K562 (cell line): ENCODE data around the gene GALNT17. TPM values are rescaled to one million over a fixed set of nuclear protein-coding genes. Genes with fewer than 3 reads are reported as not detected.

Experiments
- ATAC-seq: fragments of 200-7000 bp; cut with Tn5 transposase; 3 replicates; pipeline ENCODE4 v1.9.1; 2020; ENCODE audit warnings: moderate library complexity
- BruUV-seq: library from RNA; stranded (reverse); fragments of 400-500 nt; replicated peaks from 2 replicates; lab custom pipeline; 2021; lab: Mats Ljungman, UMichigan
- CTCF ChIA-PET: fragments of 300-600 bp; formaldehyde crosslinking; extraction: SDS; loops from one replicate; lab custom pipeline; 2021; ENCODE audit warnings: low intra/inter-chr PET ratio; lab: Yijun Ruan, JAX
- POLR2A ChIA-PET: fragments of 300-600, 350-650 bp; sonication (Branson Sonifier 250); formaldehyde crosslinking; extraction: SDS; loops from one replicate; lab custom pipeline; 2021; ENCODE audit warnings: antibody characterized with exemption, inconsistent platforms; lab: Yijun Ruan, JAX
- DNase-seq, 4 experiments: peaks; one replicate each; pipeline versions ENCODE4 v3.0.0 to v3.0.0-alpha.2; 2011 to 2018; ENCODE audit warnings: low spot score in 3 of 4, mixed read lengths in 3 of 4; ENCODE audit errors: extremely low read depth in 1 of 4
- FAIRE-seq: peaks from 2 replicates; lab custom pipeline; 2011; peaks lifted over from hg19 to GRCh38; lab: Jason Lieb, UNC
- H2AFZ ChIP-seq: 2 replicates; pipeline ENCODE4 v1.6.0; 2011; ENCODE audit warnings: low read depth, low read length, control low read depth, inconsistent platforms
- H3K27ac ChIP-seq: fragments of 200-600 bp; 3 replicates; pipeline ENCODE4 v1.8.0; 2011; ENCODE audit warnings: low read depth, mild to moderate bottlenecking, control low read depth, inconsistent platforms, low read length, moderate library complexity, mixed read lengths; ENCODE audit errors: extremely low read depth
- H3K27me3 ChIP-seq, 2 experiments: fragments of 300-600 bp in 1 of 2; 2 replicates in 1 of 2; 3 replicates in 1 of 2; pipeline versions ENCODE4 v1.6.0 to v1.8.0; 2011; ENCODE audit warnings: inconsistent platforms in 2 of 2, low read length in 2 of 2, mild to moderate bottlenecking in 1 of 2, mixed read lengths in 1 of 2, moderate library complexity in 1 of 2; ENCODE audit not compliant: control insufficient read depth in 2 of 2, insufficient read depth in 2 of 2
- H3K36me3 ChIP-seq: fragments of 300-600 bp; 3 replicates; pipeline ENCODE4 v1.8.0; 2011; ENCODE audit warnings: mild to moderate bottlenecking, low read length, inconsistent platforms; ENCODE audit not compliant: control insufficient read depth, insufficient read depth
- H3K4me1 ChIP-seq, 2 experiments: fragments of 200-600 bp in 1 of 2; replicated peaks in 1 of 2; 2 replicates in 1 of 2; 3 replicates in 1 of 2; pipeline versions ENCODE4 v1.5.1 to v1.8.0; 2011; ENCODE audit warnings: inconsistent platforms in 2 of 2, low read length in 2 of 2, mild to moderate bottlenecking in 1 of 2, mixed read lengths in 1 of 2, moderate library complexity in 1 of 2; ENCODE audit not compliant: control insufficient read depth in 2 of 2, insufficient read depth in 2 of 2
- H3K4me2 ChIP-seq: 2 replicates; pipeline ENCODE4 v1.6.1; 2011; ENCODE audit warnings: low read length, control low read depth, inconsistent platforms, mixed read lengths; ENCODE audit not compliant: insufficient read depth
- H3K4me3 ChIP-seq: fragments of 200-600 bp; sonication (generic), shearing (Covaris generic); 2 replicates; pipeline ENCODE4 v1.5.1; 2016; ENCODE audit warnings: control low read depth, inconsistent platforms
- H3K79me2 ChIP-seq: fragments of 200-600 bp; 3 replicates; pipeline ENCODE4 v1.8.0; 2011; ENCODE audit warnings: low read length, inconsistent platforms; ENCODE audit not compliant: control insufficient read depth, insufficient read depth
- H3K9ac ChIP-seq, 2 experiments: 2 replicates each; pipeline versions ENCODE4 v1.6.0 to v1.6.1; 2011; ENCODE audit warnings: low read depth in 2 of 2, low read length in 2 of 2, control low read depth in 1 of 2, inconsistent platforms in 1 of 2, mild to moderate bottlenecking in 1 of 2, mixed read lengths in 1 of 2; ENCODE audit not compliant: insufficient read depth in 1 of 2
- H3K9me1 ChIP-seq: one replicate; pipeline ENCODE4 v1.6.0; 2011; ENCODE audit warnings: inconsistent platforms, mild to moderate bottlenecking, low read length, moderate library complexity; ENCODE audit not compliant: control insufficient read depth, insufficient read depth
- H3K9me3 ChIP-seq: replicated peaks from 2 replicates; pipeline ENCODE4 v1.5.1; 2011; ENCODE audit warnings: low read depth, low read length, inconsistent platforms; ENCODE audit not compliant: control insufficient read depth, insufficient read depth
- H4K20me1 ChIP-seq: replicated peaks from 2 replicates; pipeline ENCODE4 v1.6.1; 2011; ENCODE audit warnings: low read length, inconsistent platforms, mixed read lengths; ENCODE audit not compliant: control insufficient read depth, insufficient read depth
- CSDE1 ChIP-seq, 2 experiments: fragments of 450-650 bp; IDR thresholded peaks; 2 replicates each; pipeline ENCODE4 v1.6.1; 2016; ENCODE audit warnings: mild to moderate bottlenecking in 1 of 2
- KLF6 ChIP-seq: fragments of 250-450 bp; sonication (Bioruptor Pico); IDR thresholded peaks from 2 replicates; pipeline ENCODE4 v1.4.0; 2020; ENCODE audit warnings: mild to moderate bottlenecking, moderate library complexity, borderline replicate concordance
- MCM2 ChIP-seq: fragments of 450-650 bp; IDR thresholded peaks from 2 replicates; pipeline ENCODE4 v1.6.1; 2017; ENCODE audit warnings: low read depth, mild to moderate bottlenecking
- MECOM ChIP-seq: fragments of 250-450 bp; sonication (Bioruptor Pico); IDR thresholded peaks from 2 replicates; pipeline ENCODE4 v1.8.0; 2022; ENCODE audit warnings: inconsistent platforms
- NFIC ChIP-seq: fragments of 450-650 bp; IDR thresholded peaks from 2 replicates; pipeline ENCODE4 v1.6.1; 2017; ENCODE audit warnings: mild to moderate bottlenecking, inconsistent platforms
- RBBP5 ChIP-seq: fragments of 200-600 bp; sonication (generic); IDR thresholded peaks from 2 replicates; pipeline ENCODE4 v1.6.1; 2012; ENCODE audit warnings: borderline replicate concordance, mild to moderate bottlenecking, low read length, control low read depth, inconsistent platforms; ENCODE audit not compliant: insufficient read depth, poor library complexity, severe bottlenecking
- ZNF3 ChIP-seq: fragments of 250-450 bp; sonication (Bioruptor Pico); IDR thresholded peaks from 2 replicates; pipeline ENCODE4 v1.5.0; 2021; ENCODE audit warnings: mild to moderate bottlenecking, moderate library complexity
- WGBS: fragments of 100-300 bp; shearing (Covaris generic); methylation state at CpG from one replicate; pipeline ENCODE4 v1.1.6; 2016; ENCODE audit warnings: low coverage, mixed read lengths; ENCODE audit not compliant: insufficient coverage; ENCODE audit errors: missing lambda C conversion rate; 5-methylcytosine and 5-hydroxymethylcytosine counted together
- in situ Hi-C: fragments of 300-500 bp; cut with MboI; formaldehyde crosslinking; loops from 4 replicates; pipeline ENCODE4 v1.15.0; 2018; ENCODE audit warnings: inconsistent platforms, mixed read lengths
- intact Hi-C: fragments of 100-400 bp; cut with micrococcal nuclease; formaldehyde crosslinking; loops from 2 replicates; pipeline ENCODE4 v1.14.2; 2022
- polyA plus RNA-seq, 8 experiments: library from polyadenylated mRNA; depleted of rRNA in 4 of 8; stranded (reverse) in 5 of 8; unstranded in 3 of 8; fragments of >200 nt; fragmentation: Nextera tagmentation in 2 of 8; fragmentation: Illumina TruSeq in 1 of 8; extraction: Ambion mirVana in 2 of 8; extraction: Trizol in 1 of 8; gene quantifications; 2 replicates each; pipeline versions ENCODE4 v1.2.1 to v1.2.3, GENCODE V29; 2011 to 2014; ENCODE audit warnings: inconsistent platforms in 1 of 8, missing spikeins in 1 of 8
- total RNA-seq, 7 experiments: library from RNA; depleted of rRNA in 6 of 7; stranded (reverse); fragments of >200 nt in 6 of 7; fragmentation: Illumina TruSeq in 2 of 7; extraction: Trizol in 2 of 7; gene quantifications; 2 replicates each; pipeline versions ENCODE4 v1.2.1 to v1.2.3, GENCODE V29; 2011 to 2021; ENCODE audit warnings: low replicate concordance in 1 of 7
- TF ChIP-seq, protein P1 (sequence below): fragments of 450-650 bp; conservative IDR thresholded peaks from 2 replicates; pipeline ENCODE4 v1.6.1; 2016; ENCODE audit warnings: missing genetic modification characterization, low read depth, mild to moderate bottlenecking, missing compliant biosample characterization, moderate library complexity
- TF ChIP-seq, protein P2 (sequence below), 2 experiments: fragments of 450-650 bp; IDR thresholded peaks; 2 replicates each; pipeline ENCODE4 v1.6.1; 2016

The GALNT17 gene
- total and polyA plus RNA-seq, 9 of the 15 experiments (the other 6 are each of a cell fraction or from before 2014, with no cell fraction given): not detected

DNA sequence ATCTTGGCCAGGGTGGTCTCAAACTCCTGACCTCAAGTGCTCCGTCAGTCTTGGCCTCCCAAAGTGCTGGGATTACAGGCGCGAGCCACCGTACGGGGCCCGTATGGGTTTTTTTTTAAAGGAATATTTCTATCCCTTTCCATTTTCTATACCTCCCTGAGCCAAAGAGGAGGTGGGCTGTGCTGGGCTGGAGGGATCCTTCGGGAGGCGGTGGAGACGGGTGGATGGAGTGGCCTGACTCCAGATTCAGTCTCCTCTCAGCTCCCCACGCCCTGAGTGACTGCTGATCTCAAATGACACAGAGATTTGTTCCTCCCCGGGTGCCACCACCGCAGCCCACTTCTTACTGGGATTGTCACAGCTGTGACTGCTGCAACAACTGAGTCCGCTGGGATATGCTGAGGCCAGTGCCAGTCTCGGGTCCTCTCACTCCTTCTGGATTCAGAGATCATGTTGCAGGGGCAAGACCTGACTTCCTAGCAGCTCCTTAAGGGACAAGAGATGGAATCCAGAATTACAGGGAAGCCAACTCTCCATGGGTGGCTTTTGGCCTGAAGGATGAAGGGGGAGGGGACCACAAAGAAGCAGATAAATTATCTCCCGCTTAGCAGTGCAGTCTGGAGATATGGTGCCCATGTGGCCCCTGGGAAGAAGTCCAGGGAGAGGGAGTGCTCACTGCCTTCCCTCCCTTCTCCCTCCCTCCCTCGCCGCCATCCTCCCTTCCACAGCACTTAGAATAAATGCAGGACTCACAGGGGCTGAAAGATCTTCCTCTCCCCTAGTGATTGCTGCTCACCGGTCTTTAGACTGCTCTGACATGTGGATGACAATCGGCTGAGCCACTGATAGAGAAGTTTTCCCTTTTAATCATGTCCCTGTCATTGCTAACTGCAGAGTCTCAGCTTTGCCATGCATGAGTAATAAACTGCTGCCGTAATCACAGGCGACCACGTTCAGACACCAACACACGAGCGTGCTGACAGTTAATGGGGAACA, 14.3 kb downstream of the GALNT17 start:
- POLR2A ChIA-PET: interaction anchor here (0.6 to 0.7 kb wide), 3 partner anchors 14 to 525 kb away, joined by 3 read pairs; no protein-coding TSS in a partner anchor
- CTCF ChIA-PET: no interaction called here
- TF ChIP-seq MCM2 (no peak), MECOM (CRISPR knock-in tag) (no peak), KLF6 (no peak), ZNF3 (CRISPR knock-in tag) (no peak), NFIC (no peak), CSDE1 (IDR thresholded peaks at IDR 0.05) (no peak), RBBP5 (no peak)
- TF ChIP-seq, protein P1, sequence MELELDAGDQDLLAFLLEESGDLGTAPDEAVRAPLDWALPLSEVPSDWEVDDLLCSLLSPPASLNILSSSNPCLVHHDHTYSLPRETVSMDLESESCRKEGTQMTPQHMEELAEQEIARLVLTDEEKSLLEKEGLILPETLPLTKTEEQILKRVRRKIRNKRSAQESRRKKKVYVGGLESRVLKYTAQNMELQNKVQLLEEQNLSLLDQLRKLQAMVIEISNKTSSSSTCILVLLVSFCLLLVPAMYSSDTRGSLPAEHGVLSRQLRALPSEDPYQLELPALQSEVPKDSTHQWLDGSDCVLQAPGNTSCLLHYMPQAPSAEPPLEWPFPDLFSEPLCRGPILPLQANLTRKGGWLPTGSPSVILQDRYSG (tag): no peak
- TF ChIP-seq, protein P2, sequence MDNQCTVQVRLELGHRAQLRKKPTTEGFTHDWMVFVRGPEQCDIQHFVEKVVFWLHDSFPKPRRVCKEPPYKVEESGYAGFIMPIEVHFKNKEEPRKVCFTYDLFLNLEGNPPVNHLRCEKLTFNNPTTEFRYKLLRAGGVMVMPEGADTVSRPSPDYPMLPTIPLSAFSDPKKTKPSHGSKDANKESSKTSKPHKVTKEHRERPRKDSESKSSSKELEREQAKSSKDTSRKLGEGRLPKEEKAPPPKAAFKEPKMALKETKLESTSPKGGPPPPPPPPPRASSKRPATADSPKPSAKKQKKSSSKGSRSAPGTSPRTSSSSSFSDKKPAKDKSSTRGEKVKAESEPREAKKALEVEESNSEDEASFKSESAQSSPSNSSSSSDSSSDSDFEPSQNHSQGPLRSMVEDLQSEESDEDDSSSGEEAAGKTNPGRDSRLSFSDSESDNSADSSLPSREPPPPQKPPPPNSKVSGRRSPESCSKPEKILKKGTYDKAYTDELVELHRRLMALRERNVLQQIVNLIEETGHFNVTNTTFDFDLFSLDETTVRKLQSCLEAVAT (IDR thresholded peaks at IDR 0.05): no peak
- Histone ChIP-seq H3K4me1 (no peaks in the 10 kb centered on the region), H4K20me1 (no peaks in the 10 kb centered on the region), H3K27ac (no peak overlapping the region), H2AFZ (no peak overlapping the region), H3K36me3 (no peaks in the 10 kb centered on the region), H3K79me2 (no peaks in the 10 kb centered on the region), H3K4me3 (no peak overlapping the region), H3K9me3 (no peaks in the 10 kb centered on the region), H3K27me3 (peaks cover 10 to 20% of the 10 kb centered on the region in 2 experiments; a peak in 2 of 5 replicates), H3K9me1 (no peaks in the 10 kb centered on the region), H3K9ac (no peak overlapping the region), H3K4me2 (no peak overlapping the region)
- ATAC-seq (no peak), DNase-seq (no peak), FAIRE-seq (no peak)
- 2% methylated on average over 22 of the region's 24 CpGs for WGBS
- in situ Hi-C loops: no loop called here
- BruUV-seq: no TSS peak
- intact Hi-C loops: no loop called here
